ENCODE measurements around the gene SLC7A5.

The SLC7A5 gene

GRCh38 chr16:87845213-87845612, 24.1 kb downstream of the SLC7A5 start:
- no peak for DNase-seq

GRCh38 chr16:87844809-87845208, 24.5 kb downstream of the SLC7A5 start:
- no peak for DNase-seq

GRCh38 chr16:87844120-87844733, 25.1 kb downstream of the SLC7A5 start:
- DNase-seq: no peak

GRCh38 chr16:87843678-87844105, 25.6 kb downstream of the SLC7A5 start:
- no peak for DNase-seq

GRCh38 chr16:87842209-87842869, 27.0 kb downstream of the SLC7A5 start:
- no peak for DNase-seq

- no peak for DNase-seq
These were observed 27.7 kb downstream of the SLC7A5 start for GRCh38 chr16:87841340-87842208.

- DNase-seq: no peak
These were observed 28.9 kb downstream of the SLC7A5 start for GRCh38 chr16:87840271-87840978.

- DNase-seq: no peak
These were observed 29.6 kb downstream of the SLC7A5 start for GRCh38 chr16:87839542-87840270.

- DNase-seq: no peak
These were observed 30.4 kb downstream of the SLC7A5 start for GRCh38 chr16:87838643-87839541.

GRCh38 chr16:87837627-87838289, 31.5 kb downstream of the SLC7A5 start:
- no peak for DNase-seq

GRCh38 chr16:87836844-87837581, 32.3 kb downstream of the SLC7A5 start:
- no peak for DNase-seq

GRCh38 chr16:87836346-87836843, 32.9 kb downstream of the SLC7A5 start:
- no peak for DNase-seq

GRCh38 chr16:87835882-87836331, 33.4 kb downstream of the SLC7A5 start:
- DNase-seq: no peak

GRCh38 chr16:87834668-87835473, 34.4 kb downstream of the SLC7A5 start:
- DNase-seq: no peak

- DNase-seq: no peak
These were observed 35.2 kb downstream of the SLC7A5 start for GRCh38 chr16:87834005-87834667.

- no peak for DNase-seq
These were observed 35.8 kb downstream of the SLC7A5 start for GRCh38 chr16:87833548-87833947.

GRCh38 chr16:87832741-87833502, 36.4 kb downstream of the SLC7A5 start:
- DNase-seq: no peak

All from activated CD8-positive, alpha-beta memory T cell treated with anti-CD3 and anti-CD28 coated beads for 24 hours (primary cell).